HL-60 (cell line): ENCODE measurements around the gene RIN3.

Source experiments
- POLR2AphosphoS5 ChIP-seq: IDR thresholded peaks from 2 replicates; pipeline ENCODE4 v1.6.1; 2012; ENCODE audit warnings: low read depth
- TF ChIP-seq, protein P1 (sequence below): IDR thresholded peaks from one replicate; pipeline ENCODE4 v1.5.1; 2011; ENCODE audit warnings: low read length, control low read depth, inconsistent platforms; ENCODE audit not compliant: insufficient read depth

DNA sequence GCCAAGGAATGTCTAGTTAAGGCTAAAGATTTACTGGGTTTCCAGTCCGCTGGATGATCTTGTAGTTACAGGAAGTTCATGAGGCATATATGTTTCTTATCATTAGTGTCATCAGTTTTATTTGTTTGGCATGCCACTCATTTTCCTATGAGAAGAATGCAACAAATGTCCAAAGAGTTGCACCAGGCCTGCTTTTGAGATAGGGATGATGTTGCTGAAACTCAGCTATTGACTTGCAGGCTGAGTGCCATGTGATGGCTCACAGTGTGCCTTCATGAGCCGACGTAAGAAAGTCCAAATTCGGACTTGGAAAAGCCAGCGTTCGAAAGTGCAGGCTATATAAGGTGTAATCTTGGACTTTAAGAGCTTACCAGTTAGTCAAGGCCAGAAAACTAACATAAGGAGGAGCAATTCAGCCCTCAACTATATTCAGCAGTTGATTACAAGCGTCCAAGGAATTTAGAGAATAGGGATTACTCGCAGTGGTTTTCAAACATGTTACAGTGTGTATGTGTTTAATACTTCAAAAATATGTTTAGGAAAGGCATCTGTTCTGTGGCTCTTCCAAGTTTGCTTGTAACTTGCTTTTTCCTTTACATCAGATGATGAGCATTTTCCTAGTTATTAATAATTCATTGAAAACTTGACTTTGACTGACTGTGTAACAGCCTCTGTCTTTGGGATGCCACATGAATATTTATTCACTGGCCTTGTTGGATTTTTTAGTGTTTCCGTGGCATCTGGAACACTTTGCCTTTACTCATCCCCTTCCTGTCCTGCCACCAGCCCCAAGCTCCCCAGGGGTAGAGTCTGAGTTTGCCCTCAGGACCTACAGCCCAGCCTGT lies 133.6 kb downstream of the RIN3 start:
- TF ChIP-seq POLR2AphosphoS5, result no peak
- TF ChIP-seq, protein P1, sequence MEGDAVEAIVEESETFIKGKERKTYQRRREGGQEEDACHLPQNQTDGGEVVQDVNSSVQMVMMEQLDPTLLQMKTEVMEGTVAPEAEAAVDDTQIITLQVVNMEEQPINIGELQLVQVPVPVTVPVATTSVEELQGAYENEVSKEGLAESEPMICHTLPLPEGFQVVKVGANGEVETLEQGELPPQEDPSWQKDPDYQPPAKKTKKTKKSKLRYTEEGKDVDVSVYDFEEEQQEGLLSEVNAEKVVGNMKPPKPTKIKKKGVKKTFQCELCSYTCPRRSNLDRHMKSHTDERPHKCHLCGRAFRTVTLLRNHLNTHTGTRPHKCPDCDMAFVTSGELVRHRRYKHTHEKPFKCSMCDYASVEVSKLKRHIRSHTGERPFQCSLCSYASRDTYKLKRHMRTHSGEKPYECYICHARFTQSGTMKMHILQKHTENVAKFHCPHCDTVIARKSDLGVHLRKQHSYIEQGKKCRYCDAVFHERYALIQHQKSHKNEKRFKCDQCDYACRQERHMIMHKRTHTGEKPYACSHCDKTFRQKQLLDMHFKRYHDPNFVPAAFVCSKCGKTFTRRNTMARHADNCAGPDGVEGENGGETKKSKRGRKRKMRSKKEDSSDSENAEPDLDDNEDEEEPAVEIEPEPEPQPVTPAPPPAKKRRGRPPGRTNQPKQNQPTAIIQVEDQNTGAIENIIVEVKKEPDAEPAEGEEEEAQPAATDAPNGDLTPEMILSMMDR, result no peak
